Karpas-422 (cell line): ENCODE results near the gene PVALEF. TPM values are rescaled to one million over a fixed set of nuclear protein-coding genes. Genes with fewer than 3 reads are reported as not detected.
A peak's percentile ranks its signal among the peaks of the same experiment; 100 is the strongest.
"Not testable (repeated sequence)": the region's sequence is repeated elsewhere in the genome, so short reads cannot be mapped to it uniquely, and the experiment has no call there.

Experiments
- DNase-seq: peaks from one replicate; pipeline ENCODE4 v3.0.0-alpha.2; 2015
- H2AFZ ChIP-seq: fragments of 200-600 bp; sonication (generic); 2 replicates; pipeline ENCODE4 v1.6.1; 2014; ENCODE audit warnings: antibody characterized with exemption, low read length, mixed read lengths
- H3K27ac ChIP-seq: fragments of 200-600 bp; sonication (generic); 2 replicates; pipeline ENCODE4 v1.5.1; 2014; ENCODE audit warnings: mild to moderate bottlenecking, low read length, moderate library complexity
- H3K27me3 ChIP-seq: fragments of 200-600 bp; sonication (generic); 2 replicates; pipeline ENCODE4 v1.6.1; 2014; ENCODE audit warnings: low read length, mixed read lengths
- H3K36me3 ChIP-seq: fragments of 200-600 bp; sonication (generic); 2 replicates; pipeline ENCODE4 v1.6.1; 2014; ENCODE audit warnings: low read length, mixed read lengths; ENCODE audit not compliant: insufficient read depth
- H3K4me1 ChIP-seq: fragments of 200-600 bp; sonication (generic); 2 replicates; pipeline ENCODE4 v1.6.1; 2014; ENCODE audit warnings: mild to moderate bottlenecking, low read length, mixed read lengths
- H3K4me2 ChIP-seq: fragments of 200-600 bp; sonication (generic); 2 replicates; pipeline ENCODE4 v1.6.1; 2014; ENCODE audit warnings: low read length, low read depth, mild to moderate bottlenecking; ENCODE audit not compliant: poor library complexity, severe bottlenecking
- H3K4me3 ChIP-seq: fragments of 200-600 bp; sonication (generic); 2 replicates; pipeline ENCODE4 v1.5.1; 2014; ENCODE audit warnings: mild to moderate bottlenecking, antibody characterized with exemption, low read length, mixed read lengths
- H3K79me2 ChIP-seq: fragments of 200-600 bp; sonication (generic); 2 replicates; pipeline ENCODE4 v1.6.1; 2014; ENCODE audit warnings: mild to moderate bottlenecking, low read length, mixed read lengths
- H3K9ac ChIP-seq: fragments of 200-600 bp; sonication (generic); 2 replicates; pipeline ENCODE4 v1.6.0; 2014; ENCODE audit warnings: low read length
- H3K9me2 ChIP-seq: fragments of 200-600 bp; sonication (generic), shearing (Covaris generic); replicated peaks from 2 replicates; pipeline ENCODE4 v1.6.0; 2014; ENCODE audit warnings: mild to moderate bottlenecking, low read length, moderate library complexity; ENCODE audit not compliant: insufficient read depth
- H3K9me3 ChIP-seq: fragments of 300-700, 200-600 bp; sonication (generic); 2 replicates; pipeline ENCODE4 v1.6.1; 2014; ENCODE audit warnings: low read length, mixed read lengths
- H4K20me1 ChIP-seq: fragments of 200-600 bp; sonication (generic); 2 replicates; pipeline ENCODE4 v1.6.1; 2014; ENCODE audit warnings: mild to moderate bottlenecking, antibody characterized with exemption, low read length, low read depth; ENCODE audit not compliant: insufficient read depth
- total RNA-seq: library from RNA; depleted of rRNA; stranded (reverse); fragments of >200 nt; shearing (Covaris generic); gene quantifications from 2 replicates; pipeline ENCODE4 v1.2.3, GENCODE V29; 2014; ENCODE audit warnings: low replicate concordance

PVALEF gene
- total RNA-seq, 1 experiment from 2014 or later = not detected

- Histone ChIP-seq H3K79me2 (no peaks in the 10 kb centered on the region), H3K9ac (no peak overlapping the region), H3K9me2 (no peaks in the 10 kb centered on the region), H2AFZ (no peak overlapping the region), H3K9me3 (no peaks in the 10 kb centered on the region), H3K4me3 (no peak overlapping the region), H3K27me3 (no peaks in the 10 kb centered on the region), H4K20me1 (no peaks in the 10 kb centered on the region), H3K4me1 (no peaks in the 10 kb centered on the region), H3K36me3 (no peaks in the 10 kb centered on the region), H3K4me2 (no peak overlapping the region), H3K27ac (no peak overlapping the region)
- no peak for DNase-seq
These were observed 17.6 kb upstream of the PVALEF start for GRCh38 chr17:81147701-81148100.

GRCh38 chr17:81148571-81148970 lies 16.7 kb upstream of the PVALEF start:
- H3K9ac ChIP-seq = no peak overlapping the region
- no peak for DNase-seq
- H3K9me3 ChIP-seq = no peaks in the 10 kb centered on the region

GRCh38 chr17:81148986-81149533 lies 16.2 kb upstream of the PVALEF start:
- H3K4me2 ChIP-seq = no peak overlapping the region
- DNase-seq = no peak
- H2AFZ ChIP-seq = no peak overlapping the region
- H3K4me3 ChIP-seq = no peak overlapping the region
- no peaks in the 10 kb centered on the region for H3K9me2 ChIP-seq
- H3K9me3 ChIP-seq = no peaks in the 10 kb centered on the region
- H3K79me2 ChIP-seq = no peaks in the 10 kb centered on the region
- H3K4me1 ChIP-seq = peaks cover 9% of the 10 kb centered on the region
- no peak overlapping the region for H3K27ac ChIP-seq
- no peaks in the 10 kb centered on the region for H4K20me1 ChIP-seq
- H3K36me3 ChIP-seq = no peaks in the 10 kb centered on the region
- no peaks in the 10 kb centered on the region for H3K27me3 ChIP-seq
- H3K9ac ChIP-seq = no peak overlapping the region

More at GRCh38 chr17:81148571-81148970, 16.7 kb upstream of the PVALEF start:
- H3K27me3 ChIP-seq = no peaks in the 10 kb centered on the region
- H3K4me2 ChIP-seq = no peak overlapping the region
- no peak overlapping the region for H3K27ac ChIP-seq
- no peaks in the 10 kb centered on the region for H4K20me1 ChIP-seq
- no peaks in the 10 kb centered on the region for H3K9me2 ChIP-seq
- no peaks in the 10 kb centered on the region for H3K36me3 ChIP-seq
- H3K4me1 ChIP-seq = peaks cover 7% of the 10 kb centered on the region
- no peak overlapping the region for H3K4me3 ChIP-seq
- H2AFZ ChIP-seq = no peak overlapping the region
- H3K79me2 ChIP-seq = no peaks in the 10 kb centered on the region

- Histone ChIP-seq H2AFZ (no peak overlapping the region), H3K4me3 (no peak overlapping the region), H3K27me3 (no peaks in the 10 kb centered on the region), H3K9me3 (no peaks in the 10 kb centered on the region), H3K27ac (no peak overlapping the region), H3K4me1 (peaks cover 9% of the 10 kb centered on the region), H3K4me2 (no peak overlapping the region), H4K20me1 (no peaks in the 10 kb centered on the region), H3K79me2 (no peaks in the 10 kb centered on the region), H3K9ac (no peak overlapping the region), H3K36me3 (no peaks in the 10 kb centered on the region), H3K9me2 (no peaks in the 10 kb centered on the region)
- no peak for DNase-seq
These were observed 14.8 kb upstream of the PVALEF start for GRCh38 chr17:81150377-81151077.

GRCh38 chr17:81151278-81151677 lies 14.0 kb upstream of the PVALEF start:
- no peak overlapping the region for H3K9ac ChIP-seq
- no peak overlapping the region for H3K4me2 ChIP-seq
- peaks cover 9% of the 10 kb centered on the region for H3K4me1 ChIP-seq
- H3K27ac ChIP-seq = no peak overlapping the region
- H3K36me3 ChIP-seq = no peaks in the 10 kb centered on the region
- H4K20me1 ChIP-seq = no peaks in the 10 kb centered on the region
- DNase-seq = no peak
- H3K9me3 ChIP-seq = no peaks in the 10 kb centered on the region
- no peak overlapping the region for H3K4me3 ChIP-seq
- no peaks in the 10 kb centered on the region for H3K79me2 ChIP-seq
- H3K9me2 ChIP-seq = no peaks in the 10 kb centered on the region
- H3K27me3 ChIP-seq = no peaks in the 10 kb centered on the region
- H2AFZ ChIP-seq = no peak overlapping the region

- DNase-seq = no peak
- H3K27ac ChIP-seq = no peak overlapping the region
These were observed 12.9 kb upstream of the PVALEF start for GRCh38 chr17:81152288-81152828.

GRCh38 chr17:81153340-81153803 lies 11.9 kb upstream of the PVALEF start:
- no peaks in the 10 kb centered on the region for H3K9me3 ChIP-seq
- H2AFZ ChIP-seq = peak overlapping the region; percentile 44; the same call in 1 of the 2 replicates
- H3K9me2 ChIP-seq = no peaks in the 10 kb centered on the region

More at GRCh38 chr17:81152288-81152828, 12.9 kb upstream of the PVALEF start:
- Histone ChIP-seq H3K4me2 (no peak overlapping the region), H3K9ac (no peak overlapping the region), H3K4me1 (peaks cover 9% of the 10 kb centered on the region), H3K79me2 (no peaks in the 10 kb centered on the region), H3K27me3 (no peaks in the 10 kb centered on the region), H4K20me1 (no peaks in the 10 kb centered on the region), H3K36me3 (no peaks in the 10 kb centered on the region), H3K9me2 (no peaks in the 10 kb centered on the region), H3K4me3 (no peak overlapping the region), H3K9me3 (no peaks in the 10 kb centered on the region), H2AFZ (no peak overlapping the region)

GRCh38 chr17:81154016-81154415 lies 11.3 kb upstream of the PVALEF start:
- H3K4me1 ChIP-seq, H3K9ac ChIP-seq, H3K9me2 ChIP-seq, H3K27ac ChIP-seq, H3K4me2 ChIP-seq, H4K20me1 ChIP-seq, H3K27me3 ChIP-seq, H3K36me3 ChIP-seq, H3K79me2 ChIP-seq, H3K9me3 ChIP-seq, H3K4me3 ChIP-seq, DNase-seq, H2AFZ ChIP-seq: not testable (repeated sequence)

More at GRCh38 chr17:81153340-81153803, 11.9 kb upstream of the PVALEF start:
- Histone ChIP-seq H3K4me1 (peaks cover 9% of the 10 kb centered on the region), H3K27ac (no peak overlapping the region), H3K4me2 (peak overlapping the region; percentile 50), H3K9ac (no peak overlapping the region), H3K4me3 (peak overlapping the region; percentile 15; the same call in 1 of the 2 replicates), H3K36me3 (no peaks in the 10 kb centered on the region), H3K27me3 (no peaks in the 10 kb centered on the region), H4K20me1 (no peaks in the 10 kb centered on the region), H3K79me2 (no peaks in the 10 kb centered on the region)
- DNase-seq = peak; percentile 86
